DMS79 (cell line): ENCODE results near the gene MUCL3.
"Not testable (repeated sequence)": the region's sequence is repeated elsewhere in the genome, so short reads cannot be mapped to it uniquely, and the experiment has no call there.

ENCODE experiments used
- DNase-seq: peaks from one replicate; lab custom pipeline; 2025; lab: John Stamatoyannopoulos, UW

Gene MUCL3

GRCh38 chr6:30944051-30944450 is 3.3 kb downstream of the MUCL3 start:
- no peak for DNase-seq

- DNase-seq, result no peak
Measured at GRCh38 chr6:30945281-30945680, 4.5 kb downstream of the MUCL3 start.

GRCh38 chr6:30947231-30947630 is 6.5 kb downstream of the MUCL3 start:
- no peak for DNase-seq

GRCh38 chr6:30948811-30949210 is 8.0 kb downstream of the MUCL3 start:
- DNase-seq, result no peak

GRCh38 chr6:30951907-30952469 is 11.2 kb downstream of the MUCL3 start:
- no peak for DNase-seq

- DNase-seq, result no peak
Measured at GRCh38 chr6:30954631-30955366, 14.0 kb downstream of the MUCL3 start.

- no peak for DNase-seq
Measured at GRCh38 chr6:30955367-30956042, 14.7 kb downstream of the MUCL3 start.

GRCh38 chr6:30957716-30958115 is 16.9 kb downstream of the MUCL3 start:
- no peak for DNase-seq

GRCh38 chr6:30960907-30961673 is 20.3 kb downstream of the MUCL3 start:
- no peak for DNase-seq

GRCh38 chr6:30962716-30963115 is 21.9 kb downstream of the MUCL3 start:
- no peak for DNase-seq

- DNase-seq, result no peak
Measured at GRCh38 chr6:30963641-30964040, 22.9 kb downstream of the MUCL3 start.

- no peak for DNase-seq
Measured at GRCh38 chr6:30964075-30964474, 23.3 kb downstream of the MUCL3 start.

GRCh38 chr6:30965140-30965601 is 24.4 kb downstream of the MUCL3 start:
- no peak for DNase-seq

- no peak for DNase-seq
Measured at GRCh38 chr6:30966154-30966553, 25.4 kb downstream of the MUCL3 start.

GRCh38 chr6:30969171-30969570 is 28.4 kb downstream of the MUCL3 start:
- not testable (repeated sequence) for DNase-seq

- no peak for DNase-seq
Measured at GRCh38 chr6:30970946-30971345, 30.2 kb downstream of the MUCL3 start.

GRCh38 chr6:30972816-30973215 is 32.0 kb downstream of the MUCL3 start:
- DNase-seq, result no peak

- no peak for DNase-seq
Measured at GRCh38 chr6:30974490-30975252, 33.9 kb downstream of the MUCL3 start.

- DNase-seq, result no peak
Measured at GRCh38 chr6:30979141-30979540, 38.4 kb downstream of the MUCL3 start.

- DNase-seq, result no peak
Measured at GRCh38 chr6:30979690-30980089, 38.9 kb downstream of the MUCL3 start.

- no peak for DNase-seq
Measured at GRCh38 chr6:30981942-30982772, 41.4 kb downstream of the MUCL3 start.
